Esophagus muscularis mucosa (tissue), 4 donors: ENCODE results near the gene RMND5B. TPM values are rescaled to one million over a fixed set of nuclear protein-coding genes. Genes with fewer than 3 reads are reported as not detected.

Experiments
- DNase-seq: peaks from one replicate; pipeline ENCODE4 v3.0.0-alpha.2; 2017; ENCODE audit errors: extremely low spot score
- H3K27ac ChIP-seq, 4 donors: fragments of 200-600 bp; sonication (generic); replicated peaks in 1 of 4; 1 replicate in 3 of 4; 2 replicates in 1 of 4; pipeline ENCODE4 v1.5.1; 2016 to 2019; ENCODE audit warnings: mild to moderate bottlenecking in 1 of 4
- H3K27me3 ChIP-seq, 4 donors: fragments of 200-600 bp; sonication (generic); one replicate each; pipeline versions ENCODE4 v1.5.1 to v1.6.0; 2016 to 2019
- H3K36me3 ChIP-seq, 4 donors: fragments of 200-600 bp; sonication (generic); one replicate each; pipeline ENCODE4 v1.5.1; 2016 to 2019
- H3K4me1 ChIP-seq, 4 donors: fragments of 200-600 bp; sonication (generic); one replicate each; pipeline ENCODE4 v1.5.1; 2016 to 2019
- H3K4me3 ChIP-seq, 4 donors: fragments of 200-600 bp; sonication (generic); 1 replicate in 2 of 4; 2 replicates in 2 of 4; pipeline ENCODE4 v1.5.1; 2016 to 2019; ENCODE audit warnings: mild to moderate bottlenecking in 4 of 4, moderate library complexity in 1 of 4
- H3K9me3 ChIP-seq, 4 donors: fragments of 200-600 bp; sonication (generic); 1 replicate in 3 of 4; 2 replicates in 1 of 4; pipeline ENCODE4 v1.5.1; 2016 to 2019
- CTCF ChIP-seq, 3 experiments: fragments of 200-600 bp in 2 of 3; fragments of 450-650 bp in 1 of 3; sonication (generic) in 2 of 3; IDR thresholded peaks; one replicate each; pipeline ENCODE4 v1.5.1; 2017 to 2019; ENCODE audit warnings: antibody characterized with exemption in 3 of 3, mild to moderate bottlenecking in 2 of 3, moderate library complexity in 1 of 3
- EP300 ChIP-seq: sonication (generic); formaldehyde crosslinking; IDR thresholded peaks from one replicate; pipeline ENCODE4 v1.6.1; 2017; ENCODE audit warnings: antibody characterized with exemption
- POLR2A ChIP-seq: fragments of 450-650 bp; IDR thresholded peaks from one replicate; pipeline ENCODE4 v1.6.1; 2017; ENCODE audit warnings: antibody characterized with exemption, moderate library complexity, mild to moderate bottlenecking, low read depth
- POLR2AphosphoS5 ChIP-seq, 2 donors: sonication (generic); formaldehyde crosslinking; IDR thresholded peaks; one replicate each; pipeline ENCODE4 v1.6.1; 2017; ENCODE audit warnings: antibody characterized with exemption in 2 of 2
- WGBS: methylation state at CpG from one replicate; pipeline ENCODE4 v1.1.5; 2018; 5-methylcytosine and 5-hydroxymethylcytosine counted together
- intact Hi-C: fragments of 100-400 bp; cut with DNase I; formaldehyde crosslinking; loops from one replicate; pipeline ENCODE4 v1.15.1; 2023
- total RNA-seq, 4 donors: library from RNA; depleted of rRNA; stranded (reverse); fragments of >200 nt; gene quantifications; one replicate each; pipeline versions ENCODE4 v1.1.0 to v1.2.1, GENCODE V29; 2016

The RMND5B gene
- total RNA-seq, 4 donors from 2014 or later = 43.2 to 53.9 (median 45.4) TPM

GRCh38 chr5:178119915-178120606 is 10.8 kb upstream of the RMND5B start:
- DNase-seq = no peak

GRCh38 chr5:178120607-178121357 is 10.0 kb upstream of the RMND5B start:
- intact Hi-C loops = no loop called here

More at GRCh38 chr5:178119915-178120606, 10.8 kb upstream of the RMND5B start:
- Histone ChIP-seq H3K27ac (no peak overlapping the region), H3K36me3 (no peaks in the 10 kb centered on the region), H3K27me3 (peaks cover 0 to 50% (median 5%) of the 10 kb centered on the region in 4 donors), H3K4me1 (peaks cover 28 to 59% (median 43%) of the 10 kb centered on the region in 4 donors), H3K4me3 (no peak overlapping the region), H3K9me3 (no peaks in the 10 kb centered on the region)
- 94% methylated on average over 13 of the region's 27 CpGs for WGBS
- intact Hi-C loops = no loop called here
- no peak for TF ChIP-seq EP300
- no peak for TF ChIP-seq POLR2AphosphoS5 (IDR thresholded peaks at IDR 0.05)
- TF ChIP-seq POLR2A = no peak
- no peak for TF ChIP-seq CTCF (IDR thresholded peaks at IDR 0.05)

GRCh38 chr5:178121391-178122276 is 9.2 kb upstream of the RMND5B start:
- TF ChIP-seq EP300 = no peak
- TF ChIP-seq POLR2AphosphoS5 (IDR thresholded peaks at IDR 0.05) = no peak
- no peak for TF ChIP-seq CTCF (IDR thresholded peaks at IDR 0.05)
- intact Hi-C loops = no loop called here
- peak overlapping the region in 2 of 4 donors; percentile 57 to 65 for H3K27ac ChIP-seq
- H3K9me3 ChIP-seq = no peaks in the 10 kb centered on the region
- H3K36me3 ChIP-seq = no peaks in the 10 kb centered on the region
- peaks cover 25 to 52% (median 42%) of the 10 kb centered on the region in 4 donors for H3K4me1 ChIP-seq
- H3K4me3 ChIP-seq = peak overlapping the region; percentile 46 to 55 (median 51)
- H3K27me3 ChIP-seq = peaks cover 0 to 34% (median 0%) of the 10 kb centered on the region in 4 donors
- 58% methylated on average over 16 of the region's 38 CpGs for whole genome bisulfite sequencing
- DNase-seq = no peak

More at GRCh38 chr5:178120607-178121357, 10.0 kb upstream of the RMND5B start:
- TF ChIP-seq EP300 (no peak), POLR2A (no peak), POLR2AphosphoS5 (IDR thresholded peaks at IDR 0.05) (peak; percentile 38 to 74), CTCF (IDR thresholded peaks at IDR 0.05) (peak; percentile 45 to 56 (median 49))
- peak overlapping the region in 2 of 4 donors; percentile 57 to 65 for H3K27ac ChIP-seq
- H3K36me3 ChIP-seq = no peaks in the 10 kb centered on the region
- no peaks in the 10 kb centered on the region for H3K9me3 ChIP-seq
- H3K27me3 ChIP-seq = peaks cover 0 to 43% (median 0%) of the 10 kb centered on the region in 4 donors
- peak overlapping the region; percentile 46 to 55 (median 51) for H3K4me3 ChIP-seq
- WGBS = 49% methylated on average over 12 of the region's 29 CpGs
- H3K4me1 ChIP-seq = peaks cover 26 to 55% (median 44%) of the 10 kb centered on the region in 4 donors
- peak; percentile 94 for DNase-seq

- peaks cover 21 to 52% (median 38%) of the 10 kb centered on the region in 4 donors for H3K4me1 ChIP-seq
- no peak for TF ChIP-seq EP300
- TF ChIP-seq POLR2AphosphoS5 (IDR thresholded peaks at IDR 0.05) = no peak
- TF ChIP-seq CTCF (IDR thresholded peaks at IDR 0.05) = no peak
- TF ChIP-seq POLR2A = no peak
- H3K9me3 ChIP-seq = no peaks in the 10 kb centered on the region
- no peak for DNase-seq
- peaks cover 0 to 27% (median 0%) of the 10 kb centered on the region in 4 donors for H3K27me3 ChIP-seq
- peak overlapping the region in 2 of 4 donors; percentile 57 to 65 for H3K27ac ChIP-seq
- H3K4me3 ChIP-seq = peak overlapping the region in 1 of 4 donors; percentile 47
- H3K36me3 ChIP-seq = no peaks in the 10 kb centered on the region
- intact Hi-C loops = no loop called here
- 75% methylated on average over 5 of the region's 5 CpGs for WGBS
Observed at GRCh38 chr5:178122346-178122745, 8.5 kb upstream of the RMND5B start.
